ENCODE measurements around the gene SEMA3A.
"Not testable (repeated sequence)": the region's sequence is repeated elsewhere in the genome, so short reads cannot be mapped to it uniquely, and the experiment has no call there.

SEMA3A gene

GRCh38 chr7:84152995-84153394 lies 41.6 kb downstream of the SEMA3A start:
- FAIRE-seq, result no peak

DNA sequence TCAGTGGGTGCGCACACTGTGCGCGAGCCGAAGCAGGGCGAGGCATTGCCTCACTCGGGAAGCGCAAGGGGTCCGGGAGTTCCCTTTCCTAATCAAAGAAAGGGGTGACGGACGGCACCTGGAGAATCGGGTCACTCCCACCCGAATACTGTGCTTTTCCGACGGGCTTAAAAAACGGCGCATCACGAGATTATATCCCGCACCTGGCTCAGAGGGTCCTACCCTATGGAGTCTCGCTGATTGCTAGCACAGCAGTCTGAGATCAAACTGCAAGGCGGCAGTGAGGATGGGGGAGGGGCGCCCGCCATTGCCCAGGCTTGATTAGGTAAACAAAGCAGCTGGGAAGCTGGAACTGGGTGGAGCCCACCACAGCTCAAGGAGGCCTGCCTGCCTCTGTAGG lies 44.2 kb downstream of the SEMA3A start:
- FAIRE-seq, result not testable (repeated sequence)

- FAIRE-seq, result no peak
Observed at GRCh38 chr7:84149573-84149972, 45.0 kb downstream of the SEMA3A start.

- FAIRE-seq, result no peak
Observed at GRCh38 chr7:84145892-84146291, 48.7 kb downstream of the SEMA3A start.

DNA sequence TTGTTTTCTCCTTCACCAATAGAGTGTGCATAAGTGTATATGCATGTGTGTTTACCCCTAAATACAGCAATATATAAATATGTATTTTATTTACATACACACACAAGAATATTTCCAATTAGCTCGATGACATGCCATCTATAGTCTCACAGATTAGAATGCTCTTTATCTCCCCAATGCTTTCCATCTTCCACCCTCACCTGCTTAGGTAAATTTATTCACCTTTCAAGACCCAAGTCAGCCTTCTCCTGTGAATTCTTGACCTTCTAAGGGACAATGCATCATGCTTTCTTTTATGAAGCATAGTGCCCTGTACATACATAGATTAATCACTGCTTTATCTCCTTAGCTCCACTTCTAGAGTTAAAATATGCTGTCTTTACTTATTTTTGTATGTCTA lies 49.7 kb downstream of the SEMA3A start:
- FAIRE-seq, result no peak

DNA sequence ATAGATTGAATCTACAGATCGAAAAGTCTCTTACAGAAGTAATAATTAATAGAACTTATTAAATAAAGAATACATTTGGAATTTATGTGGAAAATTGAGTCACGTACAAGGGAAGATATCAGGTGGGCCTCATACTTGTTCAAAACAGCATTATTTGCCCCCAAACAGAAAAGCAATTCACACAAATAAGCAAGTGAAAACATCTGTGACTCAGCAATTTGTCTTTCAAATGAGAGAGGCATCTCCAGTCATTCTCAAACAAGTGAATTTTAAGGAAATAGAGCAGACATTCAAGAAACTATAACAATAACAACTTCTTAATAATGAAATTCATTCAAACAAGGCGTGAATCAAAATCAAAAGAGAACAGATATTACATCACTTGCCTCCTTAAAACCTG lies 50.1 kb downstream of the SEMA3A start:
- no peak for FAIRE-seq

GRCh38 chr7:84142726-84143125 lies 51.9 kb downstream of the SEMA3A start:
- no peak for FAIRE-seq

- FAIRE-seq, result no peak
Observed at GRCh38 chr7:84139986-84140729, 54.4 kb downstream of the SEMA3A start.

GRCh38 chr7:84138411-84138810 lies 56.2 kb downstream of the SEMA3A start:
- no peak for FAIRE-seq

- no peak for FAIRE-seq
Observed at GRCh38 chr7:84137812-84138211, 56.8 kb downstream of the SEMA3A start.

GRCh38 chr7:84136809-84137208 lies 57.8 kb downstream of the SEMA3A start:
- no peak for FAIRE-seq

DNA sequence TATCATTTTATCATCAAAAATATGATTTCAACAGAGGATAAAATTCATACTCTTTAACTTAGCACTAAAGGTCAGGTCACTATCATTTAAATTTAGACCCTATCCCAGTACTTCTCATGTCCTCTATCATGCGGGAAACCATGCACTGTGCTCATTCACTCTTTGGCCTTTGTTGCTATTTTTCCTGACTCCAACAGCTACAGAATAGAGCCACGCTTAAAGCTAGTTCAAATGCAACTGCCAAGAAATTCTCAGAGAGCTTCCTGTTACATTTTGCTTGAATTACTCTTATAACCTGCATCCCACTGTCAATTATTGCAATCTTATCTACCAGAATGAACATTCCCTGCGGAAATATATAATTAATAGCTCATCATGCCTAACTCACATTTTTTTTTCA lies 58.3 kb downstream of the SEMA3A start:
- no peak for FAIRE-seq

DNA sequence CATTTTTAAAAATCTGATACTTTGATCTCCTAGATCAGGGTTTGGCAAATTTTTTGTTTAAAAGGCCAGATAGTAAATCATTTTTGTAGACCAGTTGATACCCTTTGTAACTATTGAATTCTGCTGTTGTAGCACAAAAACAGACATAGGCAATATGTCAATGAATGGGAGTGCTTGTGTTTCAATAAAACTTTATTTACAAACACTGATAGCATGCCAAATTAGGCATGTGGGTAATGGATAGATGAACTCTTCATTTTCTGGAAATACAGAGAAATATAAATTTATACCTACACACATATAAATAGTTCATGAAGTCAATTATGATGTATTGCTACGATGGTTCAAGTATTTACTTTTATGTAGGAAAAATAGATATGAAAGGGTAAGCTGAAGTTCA lies 60.4 kb downstream of the SEMA3A start:
- FAIRE-seq, result no peak

DNA sequence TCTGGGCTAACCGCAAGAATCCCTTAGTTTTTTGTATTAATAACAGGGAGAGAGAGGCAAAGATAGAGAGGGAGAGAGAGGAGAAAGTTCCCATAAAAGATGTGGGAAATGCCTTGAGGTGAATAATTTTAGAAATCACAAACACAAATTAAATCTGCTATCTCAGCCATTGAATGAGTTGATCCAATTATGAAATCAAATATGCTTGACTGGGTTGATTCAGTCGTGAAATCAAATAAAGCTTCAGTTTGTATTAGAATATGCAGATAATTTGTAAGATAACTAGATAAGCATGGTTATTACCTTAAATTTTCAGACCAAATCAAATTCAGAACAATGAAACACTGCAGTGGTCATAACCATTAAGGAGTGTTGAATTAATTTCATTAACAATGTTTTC lies 68.9 kb downstream of the SEMA3A start:
- FAIRE-seq, result no peak

GRCh38 chr7:84123965-84124547 lies 70.5 kb downstream of the SEMA3A start:
- no peak for FAIRE-seq

DNA sequence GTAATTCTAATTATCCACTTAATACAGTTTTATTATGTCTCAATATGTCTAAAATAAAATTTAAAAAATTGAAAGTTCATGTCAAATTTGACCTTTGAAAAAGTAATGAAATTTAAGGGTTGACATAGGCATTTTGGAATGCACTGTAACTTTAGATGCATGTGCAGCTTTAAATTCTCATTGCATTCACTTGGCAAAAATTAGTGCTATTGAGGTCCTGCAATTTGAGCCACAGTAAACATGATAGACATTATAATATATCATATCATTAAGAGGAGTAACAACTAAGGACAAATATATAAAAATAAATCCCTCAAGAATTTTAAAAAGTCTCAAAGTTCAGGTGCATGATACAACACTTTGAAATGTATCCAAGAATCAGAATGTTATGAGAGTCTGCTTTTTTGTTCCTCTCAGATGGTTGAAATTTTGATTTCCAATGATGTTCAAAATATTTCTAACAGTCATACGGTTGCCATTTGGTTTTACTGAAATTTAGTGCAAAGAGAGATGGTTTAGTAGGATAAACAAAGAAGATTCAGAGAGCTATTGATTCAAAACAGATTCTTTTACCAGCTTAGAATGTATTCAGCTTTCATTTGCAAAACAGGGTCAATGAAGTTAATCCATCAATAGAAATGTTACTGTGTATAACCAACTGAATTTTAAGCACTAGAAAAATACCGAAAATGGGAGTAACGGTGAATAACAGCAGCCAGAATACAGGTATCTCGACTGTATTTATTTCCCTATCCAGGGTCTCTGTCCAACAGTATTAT lies 71.8 kb downstream of the SEMA3A start:
- no peak for FAIRE-seq

- FAIRE-seq, result no peak
Observed at GRCh38 chr7:84117304-84117703, 77.3 kb downstream of the SEMA3A start.

DNA sequence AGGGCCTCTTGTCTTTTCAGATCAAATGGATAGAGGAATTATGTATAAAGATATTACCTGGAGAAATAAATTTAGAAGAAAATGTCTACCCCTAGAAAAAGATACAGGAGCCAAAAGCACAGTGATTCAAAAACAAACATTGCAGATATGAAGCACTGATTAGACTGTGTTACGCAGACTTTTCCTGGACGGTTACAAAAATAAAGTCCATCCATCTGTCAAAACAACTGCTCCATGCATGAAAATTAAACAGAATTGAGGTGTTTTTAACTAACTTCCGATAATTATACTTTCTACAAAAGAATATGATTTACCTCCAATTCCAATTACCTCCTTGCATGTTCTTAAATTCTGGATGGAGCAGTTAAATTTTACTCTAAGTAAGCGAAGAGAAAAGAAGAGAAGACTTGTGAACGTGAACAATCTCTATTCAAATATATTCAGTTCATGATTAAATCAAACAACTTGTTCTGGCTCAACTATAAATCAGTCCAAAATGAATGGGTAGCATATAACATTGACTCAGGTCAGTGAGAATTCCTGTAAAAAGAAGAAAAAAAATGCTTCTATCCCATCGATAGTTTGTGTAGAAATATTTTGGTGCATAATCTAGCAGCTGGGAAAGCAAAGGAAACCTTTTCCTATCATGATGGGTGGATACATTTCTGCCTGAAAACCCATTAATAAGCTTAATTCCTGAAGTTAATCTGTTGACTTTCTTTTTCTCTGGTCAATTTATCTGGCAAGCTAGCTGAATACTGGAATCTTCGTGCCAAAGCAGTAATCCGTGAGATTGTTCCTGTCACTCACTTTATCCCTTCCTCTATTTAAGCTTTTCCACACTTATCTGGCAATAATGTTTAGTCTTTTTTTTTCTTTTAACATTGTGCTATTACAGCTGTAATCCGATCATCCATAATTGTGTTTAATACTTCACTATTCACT lies 80.4 kb downstream of the SEMA3A start:
- FAIRE-seq, result no peak

DNA sequence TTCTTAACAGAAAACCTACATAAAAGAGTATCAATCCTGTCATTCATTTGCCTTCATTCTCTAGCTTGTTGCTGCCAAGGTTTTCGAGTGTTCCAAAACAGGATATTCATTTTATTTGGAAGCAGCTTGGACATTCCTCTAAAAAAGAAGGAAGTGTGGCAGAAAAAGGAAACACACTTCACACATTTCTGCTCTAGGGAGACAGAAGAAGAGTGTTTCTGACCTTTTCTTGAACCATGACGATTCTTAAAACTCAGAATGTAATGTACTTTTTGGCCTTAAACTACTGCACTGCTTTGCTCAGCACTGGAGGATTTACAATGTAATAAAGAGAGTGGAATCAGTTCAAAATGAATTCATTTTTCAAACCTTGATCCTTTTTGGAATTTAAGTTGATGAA lies 81.3 kb downstream of the SEMA3A start:
- no peak for FAIRE-seq

- FAIRE-seq, result no peak
Observed at GRCh38 chr7:84112771-84113170, 81.8 kb downstream of the SEMA3A start.

GRCh38 chr7:84111842-84112241 lies 82.7 kb downstream of the SEMA3A start:
- no peak for FAIRE-seq

- FAIRE-seq, result no peak
Observed at GRCh38 chr7:84110400-84110799, 84.2 kb downstream of the SEMA3A start.

GRCh38 chr7:84108787-84109186 lies 85.8 kb downstream of the SEMA3A start:
- no peak for FAIRE-seq

Measured in colon (tissue), 2 donors.